Measurements from ENCODE around the gene BTNL9.

BTNL9 gene

GRCh38 chr5:181039471-181039870, 595 bp upstream of the BTNL9 start:
- Histone ChIP-seq H2BK5ac (ENCODE audit: low read length) (no peak overlapping the region), H4K8ac (ENCODE audit: low read depth, low read length) (no peak overlapping the region), H3K4ac (ENCODE audit: low read depth, low read length) (no peak overlapping the region), H3K4me1 (ENCODE audit: control insufficient read depth, low read depth, low read length) (no peaks in the 10 kb centered on the region), H3K27me3 (ENCODE audit: insufficient read depth, low read length, poor library complexity) (no peaks in the 10 kb centered on the region), H4K5ac (ENCODE audit: low read length) (no peak overlapping the region), H2BK15ac (replicated peaks; ENCODE audit: low read depth) (no peak overlapping the region), H3K18ac (ENCODE audit: low read length) (no peak overlapping the region), H3K79me2 (ENCODE audit: control insufficient read depth, insufficient read depth, low read length) (no peaks in the 10 kb centered on the region), H3K27ac (ENCODE audit: low read depth, low read length) (no peak overlapping the region), H3K36me3 (ENCODE audit: control insufficient read depth, insufficient read depth, low read length) (no peaks in the 10 kb centered on the region), H3K56ac (ENCODE audit: low read length) (no peak overlapping the region), H2AK5ac (ENCODE audit: low read length) (no peak overlapping the region), H3K4me3 (ENCODE audit: low read length) (no peak overlapping the region), H3K23ac (ENCODE audit: low read length) (no peak overlapping the region), H3K4me2 (ENCODE audit: low read length) (no peak overlapping the region), H2BK120ac (ENCODE audit: low read depth, low read length) (no peak overlapping the region), H3K9ac (ENCODE audit: low read length) (no peak overlapping the region), H3K79me1 (ENCODE audit: low read length) (no peaks in the 10 kb centered on the region)
- no peak for DNase-seq
- WGBS (ENCODE audit: extremely low coverage, insufficient coverage, low lambda C conversion rate): no CpG with 5 or more reads among the region's 8 CpGs

GRCh38 chr5:181040631-181040945, 522 bp downstream of the BTNL9 start:
- Histone ChIP-seq H2BK15ac (replicated peaks; ENCODE audit: low read depth) (no peak overlapping the region), H3K56ac (ENCODE audit: low read length) (no peak overlapping the region), H3K79me2 (ENCODE audit: control insufficient read depth, insufficient read depth, low read length) (no peaks in the 10 kb centered on the region), H3K79me1 (ENCODE audit: low read length) (no peaks in the 10 kb centered on the region), H3K4me3 (ENCODE audit: low read length) (no peak overlapping the region), H2BK5ac (ENCODE audit: low read length) (no peak overlapping the region), H3K36me3 (ENCODE audit: control insufficient read depth, insufficient read depth, low read length) (no peaks in the 10 kb centered on the region), H3K4me2 (ENCODE audit: low read length) (no peak overlapping the region), H3K23ac (ENCODE audit: low read length) (no peak overlapping the region), H3K18ac (ENCODE audit: low read length) (no peak overlapping the region), H3K4me1 (ENCODE audit: control insufficient read depth, low read depth, low read length) (no peaks in the 10 kb centered on the region), H2BK120ac (ENCODE audit: low read depth, low read length) (no peak overlapping the region), H4K5ac (ENCODE audit: low read length) (no peak overlapping the region), H3K27ac (ENCODE audit: low read depth, low read length) (no peak overlapping the region), H3K9ac (ENCODE audit: low read length) (no peak overlapping the region), H3K4ac (ENCODE audit: low read depth, low read length) (no peak overlapping the region), H3K27me3 (ENCODE audit: insufficient read depth, low read length, poor library complexity) (no peaks in the 10 kb centered on the region), H2AK5ac (ENCODE audit: low read length) (no peak overlapping the region), H4K8ac (ENCODE audit: low read depth, low read length) (no peak overlapping the region)
- DNase-seq: no peak
- WGBS (ENCODE audit: extremely low coverage, insufficient coverage, low lambda C conversion rate): no CpG with 5 or more reads among the region's 8 CpGs

GRCh38 chr5:181041043-181041442, 977 bp downstream of the BTNL9 start:
- Histone ChIP-seq H3K23ac (ENCODE audit: low read length) (no peak overlapping the region), H4K8ac (ENCODE audit: low read depth, low read length) (no peak overlapping the region), H3K9ac (ENCODE audit: low read length) (no peak overlapping the region), H2AK5ac (ENCODE audit: low read length) (no peak overlapping the region), H3K36me3 (ENCODE audit: control insufficient read depth, insufficient read depth, low read length) (no peaks in the 10 kb centered on the region), H2BK5ac (ENCODE audit: low read length) (no peak overlapping the region), H3K4me1 (ENCODE audit: control insufficient read depth, low read depth, low read length) (no peaks in the 10 kb centered on the region), H3K4me2 (ENCODE audit: low read length) (no peak overlapping the region), H2BK120ac (ENCODE audit: low read depth, low read length) (no peak overlapping the region), H3K18ac (ENCODE audit: low read length) (no peak overlapping the region), H3K4me3 (ENCODE audit: low read length) (no peak overlapping the region), H3K27me3 (ENCODE audit: insufficient read depth, low read length, poor library complexity) (no peaks in the 10 kb centered on the region), H3K56ac (ENCODE audit: low read length) (no peak overlapping the region), H4K5ac (ENCODE audit: low read length) (no peak overlapping the region), H3K27ac (ENCODE audit: low read depth, low read length) (no peak overlapping the region), H3K79me2 (ENCODE audit: control insufficient read depth, insufficient read depth, low read length) (no peaks in the 10 kb centered on the region), H3K4ac (ENCODE audit: low read depth, low read length) (no peak overlapping the region), H3K79me1 (ENCODE audit: low read length) (no peaks in the 10 kb centered on the region), H2BK15ac (replicated peaks; ENCODE audit: low read depth) (no peak overlapping the region)
- no peak for DNase-seq
- no CpG with 5 or more reads among the region's 6 CpGs for WGBS (ENCODE audit: extremely low coverage, insufficient coverage, low lambda C conversion rate)

GRCh38 chr5:181042036-181042713, 2.1 kb downstream of the BTNL9 start:
- no peak overlapping the region for H3K23ac ChIP-seq (ENCODE audit: low read length)
- H3K4me2 ChIP-seq (ENCODE audit: low read length): no peak overlapping the region
- H3K27me3 ChIP-seq (ENCODE audit: insufficient read depth, low read length, poor library complexity): no peaks in the 10 kb centered on the region
- H3K4me1 ChIP-seq (ENCODE audit: control insufficient read depth, low read depth, low read length): no peaks in the 10 kb centered on the region
- H3K56ac ChIP-seq (ENCODE audit: low read length): no peak overlapping the region
- H2AK5ac ChIP-seq (ENCODE audit: low read length): no peak overlapping the region
- no peak overlapping the region for H4K5ac ChIP-seq (ENCODE audit: low read length)
- H3K36me3 ChIP-seq (ENCODE audit: control insufficient read depth, insufficient read depth, low read length): no peaks in the 10 kb centered on the region
- H3K79me2 ChIP-seq (ENCODE audit: control insufficient read depth, insufficient read depth, low read length): no peaks in the 10 kb centered on the region
- no peak overlapping the region for H3K9ac ChIP-seq (ENCODE audit: low read length)
- H2BK5ac ChIP-seq (ENCODE audit: low read length): no peak overlapping the region
- no peak overlapping the region for H3K4ac ChIP-seq (ENCODE audit: low read depth, low read length)
- no CpG with 5 or more reads among the region's 15 CpGs for WGBS (ENCODE audit: extremely low coverage, insufficient coverage, low lambda C conversion rate)
- no peak overlapping the region for H3K4me3 ChIP-seq (ENCODE audit: low read length)
- H3K27ac ChIP-seq (ENCODE audit: low read depth, low read length): no peak overlapping the region
- H4K8ac ChIP-seq (ENCODE audit: low read depth, low read length): no peak overlapping the region
- no peak overlapping the region for H2BK15ac ChIP-seq (replicated peaks; ENCODE audit: low read depth)
- no peaks in the 10 kb centered on the region for H3K79me1 ChIP-seq (ENCODE audit: low read length)
- no peak for DNase-seq
- no peak overlapping the region for H3K18ac ChIP-seq (ENCODE audit: low read length)
- H2BK120ac ChIP-seq (ENCODE audit: low read depth, low read length): no peak overlapping the region

GRCh38 chr5:181042722-181043121, 2.7 kb downstream of the BTNL9 start:
- Histone ChIP-seq H4K8ac (ENCODE audit: low read depth, low read length) (no peak overlapping the region), H2AK5ac (ENCODE audit: low read length) (no peak overlapping the region)

More at GRCh38 chr5:181042722-181043121, 2.7 kb downstream of the BTNL9 start:
- H3K18ac ChIP-seq (ENCODE audit: low read length): no peak overlapping the region
- no peak overlapping the region for H4K5ac ChIP-seq (ENCODE audit: low read length)
- H3K79me1 ChIP-seq (ENCODE audit: low read length): no peaks in the 10 kb centered on the region
- no peak overlapping the region for H3K27ac ChIP-seq (ENCODE audit: low read depth, low read length)
- no peak overlapping the region for H3K9ac ChIP-seq (ENCODE audit: low read length)
- H2BK120ac ChIP-seq (ENCODE audit: low read depth, low read length): no peak overlapping the region
- H2BK5ac ChIP-seq (ENCODE audit: low read length): no peak overlapping the region
- no peaks in the 10 kb centered on the region for H3K27me3 ChIP-seq (ENCODE audit: insufficient read depth, low read length, poor library complexity)
- DNase-seq: no peak
- WGBS (ENCODE audit: extremely low coverage, insufficient coverage, low lambda C conversion rate): no CpG with 5 or more reads among the region's 11 CpGs
- H3K4me2 ChIP-seq (ENCODE audit: low read length): no peak overlapping the region
- no peak overlapping the region for H3K23ac ChIP-seq (ENCODE audit: low read length)
- no peak overlapping the region for H3K56ac ChIP-seq (ENCODE audit: low read length)
- H2BK15ac ChIP-seq (replicated peaks; ENCODE audit: low read depth): no peak overlapping the region
- no peaks in the 10 kb centered on the region for H3K79me2 ChIP-seq (ENCODE audit: control insufficient read depth, insufficient read depth, low read length)
- H3K4me3 ChIP-seq (ENCODE audit: low read length): no peak overlapping the region
- no peak overlapping the region for H3K4ac ChIP-seq (ENCODE audit: low read depth, low read length)
- no peaks in the 10 kb centered on the region for H3K36me3 ChIP-seq (ENCODE audit: control insufficient read depth, insufficient read depth, low read length)
- H3K4me1 ChIP-seq (ENCODE audit: control insufficient read depth, low read depth, low read length): no peaks in the 10 kb centered on the region
